Panc1 (cell line): Measurements from ENCODE around the gene NSD2. TPM values are rescaled to one million over a fixed set of nuclear protein-coding genes. Genes with fewer than 3 reads are reported as not detected.
A peak's percentile ranks its signal among the peaks of the same experiment; 100 is the strongest.

Experiments used
- ATAC-seq: fragments of 200-7000 bp; cut with Tn5 transposase; 2 replicates; pipeline ENCODE4 v1.9.1; 2020; ENCODE audit warnings: mild to moderate bottlenecking, moderate library complexity
- BruUV-seq: library from RNA; stranded (reverse); fragments of 400-500 nt; replicated peaks from 2 replicates; lab custom pipeline; 2021; lab: Mats Ljungman, UMichigan
- CTCF ChIA-PET: fragments of 300-600 bp; sonication (Branson Sonifier 250); formaldehyde crosslinking; loops from one replicate; lab custom pipeline; 2022; ENCODE audit warnings: antibody characterized with exemption; lab: Charles Lee
- POLR2A ChIA-PET: fragments of 300-600 bp; sonication (Branson Sonifier 250); formaldehyde crosslinking; loops from one replicate; lab custom pipeline; 2022; ENCODE audit warnings: antibody characterized with exemption; lab: Charles Lee
- DNase-seq: peaks from one replicate; pipeline ENCODE4 v3.0.0-alpha.2; 2010; ENCODE audit warnings: low read depth, low spot score
- H3K27ac ChIP-seq: 2 replicates; pipeline ENCODE4 v1.5.1; 2011; ENCODE audit warnings: mild to moderate bottlenecking, low read length, inconsistent platforms
- H3K27me3 ChIP-seq: fragments of 200-500 bp; sonication (Bioruptor generic); 2 replicates; pipeline ENCODE4 v1.6.0; 2014; ENCODE audit warnings: low read length, inconsistent platforms; ENCODE audit not compliant: control insufficient read depth, insufficient read depth
- H3K36me3 ChIP-seq: fragments of 200-500 bp; sonication (Bioruptor generic); 2 replicates; pipeline ENCODE4 v1.5.1; 2014; ENCODE audit warnings: inconsistent platforms, mild to moderate bottlenecking, low read length, moderate library complexity; ENCODE audit not compliant: control insufficient read depth, insufficient read depth
- H3K4me1 ChIP-seq: 2 replicates; pipeline ENCODE4 v1.5.1; 2011; ENCODE audit warnings: inconsistent platforms, mild to moderate bottlenecking, low read length, moderate library complexity; ENCODE audit not compliant: control insufficient read depth, insufficient read depth
- H3K4me3 ChIP-seq, 2 experiments: 2 replicates each; pipeline ENCODE4 v1.5.1; 2011 to 2012; ENCODE audit warnings: low read depth in 2 of 2, low read length in 2 of 2, mild to moderate bottlenecking in 2 of 2, inconsistent platforms in 1 of 2, moderate library complexity in 1 of 2
- H3K9me3 ChIP-seq: fragments of 200-500 bp; sonication (Bioruptor generic); 2 replicates; pipeline ENCODE4 v1.5.1; 2014; ENCODE audit warnings: low read depth, mild to moderate bottlenecking, inconsistent platforms, low read length, moderate library complexity; ENCODE audit not compliant: control insufficient read depth, insufficient read depth
- POLR2AphosphoS5 ChIP-seq: IDR thresholded peaks from 2 replicates; pipeline ENCODE4 v1.6.1; 2012; ENCODE audit warnings: mild to moderate bottlenecking, low read depth, low read length, moderate library complexity
- SIN3A ChIP-seq: IDR thresholded peaks from 2 replicates; pipeline ENCODE4 v1.6.1; 2012; ENCODE audit warnings: low read depth, mild to moderate bottlenecking, low read length, moderate library complexity, borderline replicate concordance; ENCODE audit not compliant: insufficient read depth
- TCF7L2 ChIP-seq: IDR thresholded peaks from 2 replicates; pipeline ENCODE4 v1.6.1; 2011; ENCODE audit warnings: mild to moderate bottlenecking, low read depth, low read length, inconsistent platforms
- in situ Hi-C: cut with HindIII; loops from 2 replicates; pipeline ENCODE4 v1.10.0; 2016; ENCODE audit warnings: low sequenced_read_pairs, low pct_unique_long_range_greater_than_20kb
- intact Hi-C: fragments of 100-400 bp; cut with micrococcal nuclease; formaldehyde crosslinking; loops from one replicate; pipeline ENCODE4 v1.10.0; 2022; ENCODE audit not compliant: unreplicated experiment
- total RNA-seq: library from RNA; stranded (reverse); gene quantifications from one replicate; pipeline ENCODE4 v1.2.1, GENCODE V29; 2021; ENCODE audit not compliant: unreplicated experiment
- TF ChIP-seq, protein P1 (sequence below): fragments of 450-650 bp; IDR thresholded peaks from 2 replicates; pipeline ENCODE4 v1.5.1; 2017; ENCODE audit warnings: mild to moderate bottlenecking
- TF ChIP-seq, protein P2 (sequence below), 2 experiments: IDR thresholded peaks; 2 replicates each; pipeline ENCODE4 v1.6.1; 2011 to 2012; ENCODE audit warnings: low read depth in 2 of 2, control low read depth in 1 of 2, low read length in 1 of 2, mild to moderate bottlenecking in 1 of 2, moderate library complexity in 1 of 2; ENCODE audit not compliant: insufficient read depth in 1 of 2

Gene NSD2
- total RNA-seq, 1 experiment from 2014 or later, result 116 TPM

DNA sequence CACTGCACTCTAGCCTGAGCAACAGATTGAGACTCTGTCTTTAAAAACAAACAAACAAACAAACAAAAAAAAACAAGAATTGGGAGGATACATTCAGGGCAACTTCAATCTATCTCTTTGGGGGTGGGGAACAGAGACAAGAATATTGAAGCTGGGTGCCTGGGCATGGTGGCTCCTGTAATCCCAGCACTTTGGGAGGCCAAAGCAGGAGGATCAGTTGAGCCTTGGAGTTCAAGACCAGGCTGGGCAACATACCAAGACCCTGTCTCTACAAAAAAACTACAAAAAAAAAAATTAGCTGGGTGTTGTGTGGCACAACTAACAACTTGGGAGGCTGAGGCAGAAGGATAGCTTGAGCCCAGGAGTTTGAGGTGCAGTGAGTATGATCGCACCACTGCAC is 16.4 kb upstream of the NSD2 start:
- BruUV-seq, result TSS peak; percentile 86
- Histone ChIP-seq H3K4me1 (peaks cover 15% of the 10 kb centered on the region), H3K27ac (peak overlapping the region; percentile 83), H3K36me3 (peaks cover 5% of the 10 kb centered on the region), H3K27me3 (no peaks in the 10 kb centered on the region), H3K9me3 (no peaks in the 10 kb centered on the region), H3K4me3 (peak overlapping the region; percentile 75 to 78)
- no peak for TF ChIP-seq SIN3A
- TF ChIP-seq, protein P1, sequence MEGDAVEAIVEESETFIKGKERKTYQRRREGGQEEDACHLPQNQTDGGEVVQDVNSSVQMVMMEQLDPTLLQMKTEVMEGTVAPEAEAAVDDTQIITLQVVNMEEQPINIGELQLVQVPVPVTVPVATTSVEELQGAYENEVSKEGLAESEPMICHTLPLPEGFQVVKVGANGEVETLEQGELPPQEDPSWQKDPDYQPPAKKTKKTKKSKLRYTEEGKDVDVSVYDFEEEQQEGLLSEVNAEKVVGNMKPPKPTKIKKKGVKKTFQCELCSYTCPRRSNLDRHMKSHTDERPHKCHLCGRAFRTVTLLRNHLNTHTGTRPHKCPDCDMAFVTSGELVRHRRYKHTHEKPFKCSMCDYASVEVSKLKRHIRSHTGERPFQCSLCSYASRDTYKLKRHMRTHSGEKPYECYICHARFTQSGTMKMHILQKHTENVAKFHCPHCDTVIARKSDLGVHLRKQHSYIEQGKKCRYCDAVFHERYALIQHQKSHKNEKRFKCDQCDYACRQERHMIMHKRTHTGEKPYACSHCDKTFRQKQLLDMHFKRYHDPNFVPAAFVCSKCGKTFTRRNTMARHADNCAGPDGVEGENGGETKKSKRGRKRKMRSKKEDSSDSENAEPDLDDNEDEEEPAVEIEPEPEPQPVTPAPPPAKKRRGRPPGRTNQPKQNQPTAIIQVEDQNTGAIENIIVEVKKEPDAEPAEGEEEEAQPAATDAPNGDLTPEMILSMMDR, result no peak
- TF ChIP-seq, protein P2, sequence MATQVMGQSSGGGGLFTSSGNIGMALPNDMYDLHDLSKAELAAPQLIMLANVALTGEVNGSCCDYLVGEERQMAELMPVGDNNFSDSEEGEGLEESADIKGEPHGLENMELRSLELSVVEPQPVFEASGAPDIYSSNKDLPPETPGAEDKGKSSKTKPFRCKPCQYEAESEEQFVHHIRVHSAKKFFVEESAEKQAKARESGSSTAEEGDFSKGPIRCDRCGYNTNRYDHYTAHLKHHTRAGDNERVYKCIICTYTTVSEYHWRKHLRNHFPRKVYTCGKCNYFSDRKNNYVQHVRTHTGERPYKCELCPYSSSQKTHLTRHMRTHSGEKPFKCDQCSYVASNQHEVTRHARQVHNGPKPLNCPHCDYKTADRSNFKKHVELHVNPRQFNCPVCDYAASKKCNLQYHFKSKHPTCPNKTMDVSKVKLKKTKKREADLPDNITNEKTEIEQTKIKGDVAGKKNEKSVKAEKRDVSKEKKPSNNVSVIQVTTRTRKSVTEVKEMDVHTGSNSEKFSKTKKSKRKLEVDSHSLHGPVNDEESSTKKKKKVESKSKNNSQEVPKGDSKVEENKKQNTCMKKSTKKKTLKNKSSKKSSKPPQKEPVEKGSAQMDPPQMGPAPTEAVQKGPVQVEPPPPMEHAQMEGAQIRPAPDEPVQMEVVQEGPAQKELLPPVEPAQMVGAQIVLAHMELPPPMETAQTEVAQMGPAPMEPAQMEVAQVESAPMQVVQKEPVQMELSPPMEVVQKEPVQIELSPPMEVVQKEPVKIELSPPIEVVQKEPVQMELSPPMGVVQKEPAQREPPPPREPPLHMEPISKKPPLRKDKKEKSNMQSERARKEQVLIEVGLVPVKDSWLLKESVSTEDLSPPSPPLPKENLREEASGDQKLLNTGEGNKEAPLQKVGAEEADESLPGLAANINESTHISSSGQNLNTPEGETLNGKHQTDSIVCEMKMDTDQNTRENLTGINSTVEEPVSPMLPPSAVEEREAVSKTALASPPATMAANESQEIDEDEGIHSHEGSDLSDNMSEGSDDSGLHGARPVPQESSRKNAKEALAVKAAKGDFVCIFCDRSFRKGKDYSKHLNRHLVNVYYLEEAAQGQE (IDR thresholded peaks at IDR 0.05; ENCODE audit: insufficient read depth in 1 of 2, low read depth in 2 of 2, low read length in 1 of 2), result no peak
- TF ChIP-seq TCF7L2, result no peak
- TF ChIP-seq POLR2AphosphoS5, result no peak
- intact Hi-C loops (no loop called here), in situ Hi-C loops (no loop called here)
- CTCF ChIA-PET, result no interaction called here
- POLR2A ChIA-PET, result no interaction called here
- DNase-seq (no peak), ATAC-seq (no peak)

DNA sequence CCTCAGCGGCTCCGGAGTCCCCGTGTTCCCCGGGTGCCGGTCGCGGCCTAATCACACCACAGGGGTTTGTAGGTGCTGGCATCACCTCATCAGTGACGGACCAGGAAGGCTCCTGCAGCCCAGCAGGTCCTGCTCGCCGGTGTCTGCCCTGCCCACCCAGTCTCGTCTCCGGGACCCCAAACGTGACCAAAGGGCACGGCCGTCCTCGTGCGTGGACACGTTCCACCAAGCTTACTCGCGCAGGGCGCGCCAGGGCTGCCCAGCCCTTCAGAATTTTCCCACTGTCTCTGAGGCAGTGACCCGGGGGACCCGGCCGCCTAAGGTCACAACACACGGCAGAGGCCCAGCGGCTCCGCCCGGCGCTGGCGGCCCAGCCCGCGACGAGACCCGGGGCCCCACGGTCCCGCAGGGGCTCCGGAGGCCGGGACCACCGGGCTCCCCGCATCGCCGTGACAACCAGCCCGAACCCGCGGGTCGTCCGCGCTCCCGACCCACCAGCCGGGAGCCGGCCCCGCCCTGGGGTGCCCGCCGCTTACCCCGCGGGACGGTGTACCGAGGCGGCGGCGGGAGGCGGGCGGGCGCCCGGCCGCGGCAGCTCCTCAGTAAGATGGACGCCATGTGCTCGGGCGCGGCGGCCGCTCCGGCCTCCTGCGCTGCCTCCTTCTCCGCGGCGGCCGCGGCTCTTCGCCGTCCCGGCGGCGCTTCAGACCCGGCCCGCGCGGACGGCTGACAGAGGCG is 15.7 kb upstream of the NSD2 start:
- ATAC-seq, result peak; percentile 57
- in situ Hi-C loops (no loop called here), intact Hi-C loops (no loop called here)

More for the DNA sequence above, 15.7 kb upstream of the NSD2 start:
- Histone ChIP-seq H3K27ac (peak overlapping the region; percentile 83), H3K9me3 (no peaks in the 10 kb centered on the region), H3K27me3 (no peaks in the 10 kb centered on the region), H3K36me3 (peaks cover 5% of the 10 kb centered on the region), H3K4me1 (peaks cover 15% of the 10 kb centered on the region), H3K4me3 (peak overlapping the region; percentile 75 to 78)
- no peak for DNase-seq
- no TSS peak for BruUV-seq
- ChIA-PET CTCF (no interaction called here), POLR2A (interaction anchor here (0.6 kb wide), 1 partner anchor 155 kb away, joined by 3 read pairs; no protein-coding TSS in a partner anchor)
- TF ChIP-seq TCF7L2 (no peak; the same call in 1 of the 2 replicates), POLR2AphosphoS5 (no peak), SIN3A (no peak)
- TF ChIP-seq, protein P2 (IDR thresholded peaks at IDR 0.05; ENCODE audit: insufficient read depth in 1 of 2, low read depth in 2 of 2, low read length in 1 of 2), result no peak
- TF ChIP-seq, protein P1, result no peak
